GM19193 (cell line): ENCODE results near the gene SPP2.

ENCODE experiments used
- POLR2A ChIP-seq: IDR thresholded peaks from 4 replicates; pipeline ENCODE4 v1.6.1; 2011; ENCODE audit not compliant: insufficient read depth, insufficient read length; ENCODE audit errors: extremely low read depth

Gene SPP2

DNA sequence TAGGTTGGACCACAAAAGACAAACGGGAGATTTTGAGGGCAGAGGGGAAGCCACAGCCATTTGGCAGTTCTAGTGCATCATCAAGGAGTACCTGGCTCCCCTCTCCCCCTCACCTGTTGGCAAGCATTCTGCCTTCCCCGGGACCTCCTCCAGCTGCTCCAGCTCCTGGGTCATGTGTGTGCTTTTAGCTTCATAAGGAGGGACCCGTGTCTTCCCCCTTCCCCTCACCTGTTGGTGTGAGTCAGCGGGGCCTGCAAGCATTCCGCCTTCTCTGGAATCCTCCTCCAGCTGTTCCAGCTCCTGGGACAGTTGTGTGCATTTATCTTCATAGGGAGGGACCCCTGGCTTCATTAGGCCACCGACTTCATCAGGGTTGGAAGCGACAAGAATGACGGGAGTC, 58.8 kb downstream of the SPP2 start:
- TF ChIP-seq POLR2A, result no peak

- TF ChIP-seq POLR2A, result no peak
Observed at GRCh38 chr2:234110219-234110618, 59.7 kb downstream of the SPP2 start.

DNA sequence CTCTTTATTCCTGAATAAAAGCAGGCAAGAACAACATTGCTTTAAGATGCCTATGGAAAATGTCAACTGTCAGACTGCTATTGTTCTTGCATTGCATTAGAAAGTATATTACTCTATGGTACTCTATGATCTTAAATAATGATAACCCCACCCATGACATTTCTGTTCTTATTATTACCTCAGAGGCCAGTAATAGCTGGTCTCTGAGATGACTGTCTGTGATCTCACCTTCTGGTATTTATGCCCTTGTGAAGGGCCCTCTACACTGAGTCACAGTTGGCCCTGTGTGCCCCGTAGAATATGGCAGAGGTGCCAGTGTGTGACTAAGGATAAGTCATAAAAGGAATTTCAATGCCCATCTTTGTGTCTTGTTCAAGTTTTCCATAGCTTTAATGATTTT, 61.0 kb downstream of the SPP2 start:
- TF ChIP-seq POLR2A, result no peak

DNA sequence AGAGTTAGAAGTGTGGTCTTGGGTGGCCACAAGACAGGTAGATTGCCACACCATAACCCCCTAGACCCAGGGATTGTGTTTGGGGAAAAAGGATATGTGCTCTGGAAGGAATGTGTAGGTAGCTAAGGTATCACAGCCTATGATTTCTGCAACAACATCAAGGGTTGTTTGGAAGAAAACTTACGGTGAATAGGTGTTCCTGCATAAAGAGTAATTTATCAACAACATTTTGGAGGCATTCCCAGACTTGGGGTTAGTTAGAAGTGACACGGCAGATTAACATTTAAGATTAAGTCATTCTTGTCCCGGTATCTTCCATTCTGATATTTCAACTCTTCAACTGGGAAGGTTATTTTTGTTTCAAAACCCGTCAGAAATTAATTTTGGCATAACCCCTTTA, 65.5 kb downstream of the SPP2 start:
- no peak for TF ChIP-seq POLR2A

DNA sequence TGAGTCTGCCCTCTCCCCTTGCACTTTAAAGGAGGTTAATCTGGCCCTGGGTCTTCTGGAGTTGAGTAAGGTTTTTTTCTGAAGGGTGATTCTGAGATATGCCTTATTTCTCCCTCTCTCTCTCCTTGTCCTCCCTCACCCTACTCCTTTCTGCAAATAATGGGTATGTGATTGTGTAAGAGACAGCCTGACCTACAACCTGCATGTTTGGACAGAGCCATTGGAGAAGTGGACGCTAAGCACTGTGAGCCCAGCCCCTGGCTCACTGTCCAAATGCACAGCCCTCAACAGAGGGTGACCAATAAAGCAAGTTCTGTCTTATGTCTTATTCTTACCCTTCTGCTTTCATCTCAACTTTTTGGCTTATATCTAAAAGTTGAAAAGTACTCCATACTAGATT, 71.5 kb downstream of the SPP2 start:
- no peak for TF ChIP-seq POLR2A

- no peak for TF ChIP-seq POLR2A
Observed at GRCh38 chr2:234125451-234126145, 75.1 kb downstream of the SPP2 start.

- no peak for TF ChIP-seq POLR2A
Observed at GRCh38 chr2:234126146-234126470, 75.6 kb downstream of the SPP2 start.
